Calu3 (cell line): ENCODE results near the gene CBFA2T3. TPM values are rescaled to one million over a fixed set of nuclear protein-coding genes. Genes with fewer than 3 reads are reported as not detected.

Experiments used
- BruUV-seq: library from RNA; stranded (reverse); fragments of 400-500 nt; replicated peaks from 2 replicates; lab custom pipeline; 2021; lab: Mats Ljungman, UMichigan
- CTCF ChIA-PET: fragments of 300-600 bp; sonication (Branson Sonifier 250); formaldehyde crosslinking; loops from one replicate; lab custom pipeline; 2022; ENCODE audit warnings: antibody characterized with exemption; lab: Charles Lee
- DNase-seq: peaks from one replicate; pipeline ENCODE4 v3.0.0; 2022
- H3K27ac Mint-ChIP-seq: one replicate; pipeline ENCODE4 v1.8.0; 2022; ENCODE audit warnings: mixed read lengths; ENCODE audit not compliant: unreplicated experiment
- H3K27me3 Mint-ChIP-seq: one replicate; pipeline ENCODE4 v1.8.0; 2022; ENCODE audit warnings: mixed read lengths; ENCODE audit not compliant: unreplicated experiment
- H3K36me3 Mint-ChIP-seq: one replicate; pipeline ENCODE4 v1.8.0; 2022; ENCODE audit warnings: mild to moderate bottlenecking, moderate library complexity, mixed read lengths; ENCODE audit not compliant: insufficient read depth, unreplicated experiment
- H3K4me1 Mint-ChIP-seq: one replicate; pipeline ENCODE4 v1.8.0; 2022; ENCODE audit warnings: mild to moderate bottlenecking, low read depth, mixed read lengths; ENCODE audit not compliant: unreplicated experiment
- H3K4me3 Mint-ChIP-seq: one replicate; pipeline ENCODE4 v1.8.0; 2022; ENCODE audit warnings: mild to moderate bottlenecking, low read depth, moderate library complexity, mixed read lengths; ENCODE audit not compliant: unreplicated experiment
- H3K9me3 Mint-ChIP-seq: one replicate; pipeline ENCODE4 v1.8.0; 2022; ENCODE audit warnings: low read depth, mixed read lengths; ENCODE audit not compliant: unreplicated experiment
- CTCF ChIP-seq: fragments of 200-600 bp; IDR thresholded peaks from one replicate; pipeline ENCODE4 v1.8.0; 2022; ENCODE audit warnings: antibody characterized with exemption; ENCODE audit not compliant: unreplicated experiment
- intact Hi-C: fragments of 100-400 bp; cut with micrococcal nuclease; formaldehyde crosslinking; loops from one replicate; pipeline ENCODE4 v1.10.0; 2022; ENCODE audit not compliant: unreplicated experiment
- total RNA-seq: library from RNA; stranded (reverse); gene quantifications from 2 replicates; pipeline ENCODE4 v1.2.3, GENCODE V29; 2022

Gene CBFA2T3
- total RNA-seq, 1 experiment from 2014 or later, result not detected

- peaks cover 89% of the 10 kb centered on the region for H3K27me3 Mint-ChIP-seq
- no peak for TF ChIP-seq CTCF
- no peaks in the 10 kb centered on the region for H3K36me3 Mint-ChIP-seq
- CTCF ChIA-PET, result interaction anchor here (0.5 kb wide), 1 partner anchor 801 kb away, joined by 3 read pairs; no protein-coding TSS in a partner anchor
- H3K4me3 Mint-ChIP-seq, result no peak overlapping the region
- H3K9me3 Mint-ChIP-seq, result no peaks in the 10 kb centered on the region
- intact Hi-C loops, result no loop called here
- H3K27ac Mint-ChIP-seq, result no peak overlapping the region
- no peak for DNase-seq
- no peaks in the 10 kb centered on the region for H3K4me1 Mint-ChIP-seq
- BruUV-seq, result no TSS peak
Observed at GRCh38 chr16:88989852-88990547, 13.0 kb upstream of the CBFA2T3 start.

- H3K4me3 Mint-ChIP-seq, result no peak overlapping the region
- no peak overlapping the region for H3K27ac Mint-ChIP-seq
- peaks cover 89% of the 10 kb centered on the region for H3K27me3 Mint-ChIP-seq
- intact Hi-C loops, result no loop called here
- CTCF ChIA-PET, result interaction anchor here (0.5 kb wide), 1 partner anchor 801 kb away, joined by 3 read pairs; no protein-coding TSS in a partner anchor
- BruUV-seq, result no TSS peak
- H3K36me3 Mint-ChIP-seq, result no peaks in the 10 kb centered on the region
- TF ChIP-seq CTCF, result no peak
- H3K9me3 Mint-ChIP-seq, result no peaks in the 10 kb centered on the region
- H3K4me1 Mint-ChIP-seq, result no peaks in the 10 kb centered on the region
- no peak for DNase-seq
Observed at GRCh38 chr16:88988980-88989811, 12.2 kb upstream of the CBFA2T3 start.

- no peaks in the 10 kb centered on the region for H3K9me3 Mint-ChIP-seq
- no peak for DNase-seq
- H3K4me3 Mint-ChIP-seq, result no peak overlapping the region
- TF ChIP-seq CTCF, result no peak
- H3K36me3 Mint-ChIP-seq, result peaks cover 4% of the 10 kb centered on the region
- CTCF ChIA-PET, result no interaction called here
- intact Hi-C loops, result no loop called here
- peaks cover 97% of the 10 kb centered on the region for H3K27me3 Mint-ChIP-seq
- no peaks in the 10 kb centered on the region for H3K4me1 Mint-ChIP-seq
- no TSS peak for BruUV-seq
- no peak overlapping the region for H3K27ac Mint-ChIP-seq
Observed at GRCh38 chr16:88985521-88985920, 8.5 kb upstream of the CBFA2T3 start.

- H3K4me3 Mint-ChIP-seq, result no peak overlapping the region
- no peak overlapping the region for H3K27ac Mint-ChIP-seq
- CTCF ChIA-PET, result no interaction called here
- BruUV-seq, result no TSS peak
- intact Hi-C loops, result no loop called here
- peaks cover 97% of the 10 kb centered on the region for H3K27me3 Mint-ChIP-seq
- DNase-seq, result no peak
- no peak for TF ChIP-seq CTCF
- H3K4me1 Mint-ChIP-seq, result no peaks in the 10 kb centered on the region
- H3K36me3 Mint-ChIP-seq, result peaks cover 4% of the 10 kb centered on the region
- no peaks in the 10 kb centered on the region for H3K9me3 Mint-ChIP-seq
Observed at GRCh38 chr16:88983771-88984687, 7.0 kb upstream of the CBFA2T3 start.
